Esophagus squamous epithelium (tissue), 4 donors: ENCODE measurements around the gene KRT10.

ENCODE experiments used
- POLR2A ChIP-seq, 4 donors: fragments of 450-650 bp; IDR thresholded peaks; one replicate each; pipeline ENCODE4 v1.6.1; 2017; ENCODE audit warnings: antibody characterized with exemption in 4 of 4, mild to moderate bottlenecking in 4 of 4, moderate library complexity in 3 of 4
- TF ChIP-seq, protein P1 (sequence below), 6 experiments: fragments of 450-650 bp in 4 of 6; fragments of 200-600 bp in 2 of 6; sonication (generic) in 2 of 6; IDR thresholded peaks; one replicate each; pipeline ENCODE4 v1.5.1; 2016 to 2019; ENCODE audit warnings: antibody characterized with exemption in 6 of 6, mild to moderate bottlenecking in 4 of 6, moderate library complexity in 4 of 6

DNA sequence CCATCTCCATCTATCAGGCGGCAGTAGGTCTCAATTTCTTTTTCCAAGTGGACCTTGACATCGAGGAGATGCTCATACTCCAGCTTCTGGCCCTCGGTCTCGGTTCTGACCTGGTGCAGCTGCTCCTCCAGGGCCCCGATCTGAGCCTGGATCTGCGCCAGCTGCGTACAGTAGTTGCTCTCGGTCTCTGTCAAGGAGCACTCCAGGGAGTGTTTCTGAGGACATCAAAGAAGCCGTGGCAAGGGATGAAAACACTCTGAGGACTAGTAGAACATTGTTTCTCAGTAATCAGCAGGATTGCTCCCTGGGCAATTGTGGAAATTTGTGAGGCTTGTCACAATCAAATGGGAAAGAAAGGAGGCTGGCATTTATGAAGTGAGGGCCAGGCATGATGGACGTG is 28.6 kb downstream of the KRT10 start:
- TF ChIP-seq, protein P1, sequence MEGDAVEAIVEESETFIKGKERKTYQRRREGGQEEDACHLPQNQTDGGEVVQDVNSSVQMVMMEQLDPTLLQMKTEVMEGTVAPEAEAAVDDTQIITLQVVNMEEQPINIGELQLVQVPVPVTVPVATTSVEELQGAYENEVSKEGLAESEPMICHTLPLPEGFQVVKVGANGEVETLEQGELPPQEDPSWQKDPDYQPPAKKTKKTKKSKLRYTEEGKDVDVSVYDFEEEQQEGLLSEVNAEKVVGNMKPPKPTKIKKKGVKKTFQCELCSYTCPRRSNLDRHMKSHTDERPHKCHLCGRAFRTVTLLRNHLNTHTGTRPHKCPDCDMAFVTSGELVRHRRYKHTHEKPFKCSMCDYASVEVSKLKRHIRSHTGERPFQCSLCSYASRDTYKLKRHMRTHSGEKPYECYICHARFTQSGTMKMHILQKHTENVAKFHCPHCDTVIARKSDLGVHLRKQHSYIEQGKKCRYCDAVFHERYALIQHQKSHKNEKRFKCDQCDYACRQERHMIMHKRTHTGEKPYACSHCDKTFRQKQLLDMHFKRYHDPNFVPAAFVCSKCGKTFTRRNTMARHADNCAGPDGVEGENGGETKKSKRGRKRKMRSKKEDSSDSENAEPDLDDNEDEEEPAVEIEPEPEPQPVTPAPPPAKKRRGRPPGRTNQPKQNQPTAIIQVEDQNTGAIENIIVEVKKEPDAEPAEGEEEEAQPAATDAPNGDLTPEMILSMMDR (IDR thresholded peaks at IDR 0.05), result no peak
- no peak for TF ChIP-seq POLR2A (IDR thresholded peaks at IDR 0.05)
